OCI-LY1 (cell line): ENCODE results near the gene ASB4.

ENCODE experiments used
- CTCF ChIP-seq: fragments of 200-600 bp; sonication (generic), shearing (Covaris generic); IDR thresholded peaks from 2 replicates; pipeline ENCODE4 v1.5.1; 2017; ENCODE audit warnings: mild to moderate bottlenecking, antibody characterized with exemption, low read length, moderate library complexity, mixed read lengths
- EZH2 ChIP-seq: fragments of 200-600 bp; sonication (generic), shearing (Covaris generic); IDR thresholded peaks from 2 replicates; pipeline ENCODE4 v1.8.0; 2017; ENCODE audit warnings: borderline replicate concordance, mixed run types, mild to moderate bottlenecking, antibody characterized with exemption, low read length, moderate library complexity, mixed read lengths

GRCh38 chr7:95583834-95584621, 98.3 kb downstream of the ASB4 start:
- TF ChIP-seq EZH2 (no peak), CTCF (no peak)
